Common myeloid progenitor, CD34-positive (primary cell): Measurements from ENCODE around the gene CBFA2T3.

Source experiments
- CTCF ChIA-PET: fragments of 350-600 bp; sonication (Branson Sonifier 250); formaldehyde crosslinking; loops from one replicate; lab custom pipeline; 2021; ENCODE audit warnings: antibody characterized with exemption; lab: Charles Lee
- POLR2A ChIA-PET: fragments of 350-600 bp; sonication (Branson Sonifier 250); formaldehyde crosslinking; loops from one replicate; lab custom pipeline; 2021; ENCODE audit warnings: antibody characterized with exemption; lab: Charles Lee
- DNase-seq, 3 donors: peaks; one replicate each; pipeline versions ENCODE4 v3.0.0 to v3.0.0-alpha.2; 2013
- H3K27ac ChIP-seq, 2 experiments: 1 replicate in 1 of 2; 2 replicates in 1 of 2; pipeline ENCODE4 v1.7.0; 2013; ENCODE audit warnings: inconsistent platforms in 2 of 2, low read length in 2 of 2, mild to moderate bottlenecking in 2 of 2, low read depth in 1 of 2, moderate library complexity in 1 of 2; ENCODE audit not compliant: severe bottlenecking in 2 of 2, insufficient read depth in 1 of 2, poor library complexity in 1 of 2
- H3K27me3 ChIP-seq, 5 experiments: replicated peaks in 2 of 5; 1 replicate in 3 of 5; 2 replicates in 2 of 5; pipeline versions ENCODE4 v1.6.1 to v1.7.0; 2013; ENCODE audit warnings: low read length in 4 of 5, mild to moderate bottlenecking in 2 of 5, moderate library complexity in 2 of 5, inconsistent platforms in 1 of 5; ENCODE audit not compliant: insufficient read depth in 5 of 5, control insufficient read depth in 4 of 5
- H3K36me3 ChIP-seq, 4 experiments: 1 replicate in 2 of 4; 2 replicates in 2 of 4; pipeline versions ENCODE4 v1.6.1 to v1.7.0; 2013; ENCODE audit warnings: low read length in 3 of 4, control low read depth in 1 of 4, mild to moderate bottlenecking in 1 of 4; ENCODE audit not compliant: control insufficient read depth in 4 of 4, insufficient read depth in 4 of 4
- H3K4me1 ChIP-seq, 4 experiments: 1 replicate in 3 of 4; 2 replicates in 1 of 4; pipeline versions ENCODE4 v1.6.1 to v1.7.1; 2013; ENCODE audit warnings: low read length in 3 of 4, mild to moderate bottlenecking in 3 of 4, control low read depth in 1 of 4, inconsistent platforms in 1 of 4, moderate library complexity in 1 of 4; ENCODE audit not compliant: control insufficient read depth in 4 of 4, insufficient read depth in 4 of 4; ENCODE audit errors: control extremely low read depth in 1 of 4
- H3K4me3 ChIP-seq, 7 experiments: 1 replicate in 4 of 7; 2 replicates in 3 of 7; pipeline versions ENCODE4 v1.5.1 to v1.7.0; 2013; ENCODE audit warnings: mild to moderate bottlenecking in 7 of 7, low read length in 6 of 7, moderate library complexity in 6 of 7, inconsistent platforms in 2 of 7, low read depth in 2 of 7, control low read depth in 1 of 7; ENCODE audit not compliant: insufficient read depth in 4 of 7, control insufficient read depth in 1 of 7; ENCODE audit errors: extremely low read depth in 1 of 7
- H3K9me3 ChIP-seq, 5 experiments: 1 replicate in 4 of 5; 2 replicates in 1 of 5; pipeline versions ENCODE4 v1.6.1 to v1.7.1; 2013; ENCODE audit warnings: low read length in 4 of 5, mild to moderate bottlenecking in 2 of 5, inconsistent platforms in 1 of 5, low read depth in 1 of 5, moderate library complexity in 1 of 5; ENCODE audit not compliant: control insufficient read depth in 4 of 5, insufficient read depth in 2 of 5; ENCODE audit errors: control extremely low read depth in 1 of 5
- WGBS: methylation state at CpG from one replicate; pipeline ENCODE4 v1.1.5; 2013; ENCODE audit not compliant: insufficient coverage; 5-methylcytosine and 5-hydroxymethylcytosine counted together

Gene CBFA2T3

DNA sequence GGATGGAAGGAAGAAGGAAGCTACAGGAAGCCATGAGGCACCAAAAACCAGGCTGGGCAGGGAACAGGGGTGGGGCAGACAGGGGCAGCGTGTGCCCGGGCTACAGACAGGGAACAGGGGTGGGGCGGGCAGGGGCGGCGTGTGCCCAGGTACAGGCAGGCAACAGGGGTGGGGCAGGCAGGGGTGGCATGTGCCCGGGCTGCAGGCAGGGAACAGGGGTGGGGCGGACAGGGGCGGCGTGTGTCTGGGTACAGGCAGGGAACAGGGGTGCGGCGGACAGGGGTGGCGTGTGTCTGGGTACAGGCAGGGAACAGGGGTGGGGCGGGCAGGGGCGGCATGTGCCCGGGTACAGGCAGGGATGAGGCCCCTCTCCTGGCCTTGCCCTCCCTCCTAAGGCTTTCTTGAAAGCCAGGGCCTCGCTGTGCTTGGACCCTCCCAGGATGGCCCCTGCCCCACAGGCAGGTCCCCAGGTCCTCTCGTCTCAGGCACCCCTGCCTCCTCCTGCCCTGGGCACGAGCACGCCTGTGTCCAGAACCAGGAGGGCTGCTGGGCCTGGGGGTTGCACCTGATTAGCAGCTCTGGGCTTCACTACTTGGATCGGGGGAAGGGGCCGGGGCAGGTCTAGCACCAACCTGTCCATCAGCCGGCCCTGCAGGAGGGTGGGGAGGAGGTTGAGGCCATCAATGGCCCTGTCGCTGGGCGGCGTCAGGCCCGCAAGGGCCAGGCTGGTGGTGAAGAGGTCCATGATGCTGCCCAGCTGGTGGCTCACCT is 150.8 kb downstream of the CBFA2T3 start:
- no peak for DNase-seq
- POLR2A ChIA-PET: no interaction called here
- no peak overlapping the region for H3K27ac ChIP-seq
- no peaks in the 10 kb centered on the region for H3K4me1 ChIP-seq
- H3K9me3 ChIP-seq: no peaks in the 10 kb centered on the region
- no peak overlapping the region for H3K4me3 ChIP-seq
- no peaks in the 10 kb centered on the region for H3K27me3 ChIP-seq
- 97% methylated on average over 24 of the region's 26 CpGs for WGBS
- CTCF ChIA-PET: interaction anchor here (0.9 kb wide), 1 partner anchor 31 kb away, joined by 4 read pairs; the partner anchor contains the start of genes GALNS and TRAPPC2L
- peaks cover 5 to 22% (median 17%) of the 10 kb centered on the region in 4 experiments for H3K36me3 ChIP-seq

DNA sequence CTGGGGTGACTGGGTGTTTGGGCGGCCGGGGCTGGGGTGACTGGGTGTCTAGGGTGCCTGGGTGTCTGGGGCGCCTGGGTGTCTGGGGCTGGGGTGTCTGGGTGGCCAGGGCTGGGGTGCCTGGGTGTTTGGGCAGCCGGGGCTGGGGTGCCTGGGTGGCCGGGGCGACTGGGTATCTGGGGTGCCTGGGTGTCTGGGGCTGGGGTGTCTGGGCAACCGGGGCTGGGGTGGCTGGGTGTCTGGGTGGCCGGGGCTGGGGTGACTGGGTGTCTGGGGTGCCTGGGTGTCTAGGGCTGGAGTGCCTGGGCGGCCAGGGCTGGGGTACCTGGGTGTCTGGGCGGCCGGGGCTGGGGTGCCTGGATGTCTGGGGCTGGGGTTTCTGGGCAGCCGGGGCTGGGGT is 151.9 kb downstream of the CBFA2T3 start:
- no peak for DNase-seq
- H3K27ac ChIP-seq: no peak overlapping the region
- WGBS: 98% methylated on average over 8 of the region's 12 CpGs
- no peaks in the 10 kb centered on the region for H3K4me1 ChIP-seq
- no peaks in the 10 kb centered on the region for H3K9me3 ChIP-seq
- H3K36me3 ChIP-seq: peaks cover 5 to 28% (median 18%) of the 10 kb centered on the region in 4 experiments
- no peaks in the 10 kb centered on the region for H3K27me3 ChIP-seq
- ChIA-PET POLR2A (no interaction called here), CTCF (interaction anchor here (0.9 kb wide), 2 partner anchors 32 to 335 kb away, joined by 3 to 4 read pairs; partner anchors contain the start of genes GALNS and TRAPPC2L)
- no peak overlapping the region for H3K4me3 ChIP-seq
